M059J (cell line): ENCODE results near the gene SLC12A3. TPM values are rescaled to one million over a fixed set of nuclear protein-coding genes. Genes with fewer than 3 reads are reported as not detected.

Experiments used
- total RNA-seq: library from RNA; depleted of rRNA; stranded (reverse); fragments of >200 nt; shearing (Covaris generic); gene quantifications from 2 replicates; pipeline ENCODE4 v1.2.3, GENCODE V29; 2014; rRNA removed

SLC12A3 gene
- total RNA-seq, 1 experiment from 2014 or later: not detected

Other genes starting within 250 kb of the SLC12A3 start
- 89.2 and 89.4 TPM in 2 replicates for gene MT1E, start 239.4 kb upstream of the SLC12A3 start, total RNA-seq
- 0.22 and 1.4 TPM in 2 replicates for gene MT1M, start 232.5 kb upstream of the SLC12A3 start, total RNA-seq
- 9.6 TPM in 1 of 2 replicates, not detected in the other for gene MT1A, start 226.5 kb upstream of the SLC12A3 start, total RNA-seq
- gene MT1B, start 213.3 kb upstream of the SLC12A3 start, total RNA-seq: not detected in 2 replicates
- 12.8 and 13.0 TPM in 2 replicates for gene MT1F, start 207.2 kb upstream of the SLC12A3 start, total RNA-seq
- 2.9 and 6.1 TPM in 2 replicates for gene MT1G, start 197.1 kb upstream of the SLC12A3 start, total RNA-seq
- gene MT1H, start 195.4 kb upstream of the SLC12A3 start, total RNA-seq: not detected in 2 replicates
- gene MT1X, start 182.7 kb upstream of the SLC12A3 start, total RNA-seq: 200 and 232 TPM in 2 replicates
- 106 and 123 TPM in 2 replicates for gene NUP93, start 135.1 kb upstream of the SLC12A3 start, total RNA-seq
- gene HERPUD1, start 66.9 kb downstream of the SLC12A3 start, total RNA-seq: 104 and 124 TPM in 2 replicates
- not detected in 2 replicates for gene CETP, start 96.7 kb downstream of the SLC12A3 start, total RNA-seq
- gene NLRC5, start 124.3 kb downstream of the SLC12A3 start, total RNA-seq: 25.2 and 31.1 TPM in 2 replicates
- 27.5 and 34.3 TPM in 2 replicates for gene CPNE2, start 227.4 kb downstream of the SLC12A3 start, total RNA-seq